Anterior cingulate cortex (tissue), 58 donors: ENCODE measurements around the gene PARVB.
A peak's percentile ranks its signal among the peaks of the same experiment; 100 is the strongest.
"Not testable (repeated sequence)": the region's sequence is repeated elsewhere in the genome, so short reads cannot be mapped to it uniquely, and the experiment has no call there.

ENCODE experiments used
- DNase-seq, 58 donors: peaks; one replicate each; lab custom pipeline; 2025; lab: John Stamatoyannopoulos, UW

Gene PARVB

GRCh38 chr22:44047891-44048301, 23.8 kb downstream of the PARVB start:
- no peak for DNase-seq

GRCh38 chr22:44049486-44050231, 25.6 kb downstream of the PARVB start:
- peak in 39 of 58 donors; percentile 17 to 84 (median 49) for DNase-seq

GRCh38 chr22:44050766-44051355, 26.8 kb downstream of the PARVB start:
- DNase-seq = peak in 2 of 58 donors; percentile 9 to 38

- no peak for DNase-seq
Observed at GRCh38 chr22:44051358-44051757, 27.3 kb downstream of the PARVB start.

GRCh38 chr22:44051961-44052360, 27.9 kb downstream of the PARVB start:
- peak in 2 of 58 donors; percentile 11 to 17 for DNase-seq

GRCh38 chr22:44055805-44056204, 31.7 kb downstream of the PARVB start:
- no peak for DNase-seq

GRCh38 chr22:44056649-44057048, 32.5 kb downstream of the PARVB start:
- not testable (repeated sequence) for DNase-seq

GRCh38 chr22:44057401-44057987, 33.4 kb downstream of the PARVB start:
- peak in 26 of 58 donors; percentile 5 to 63 (median 26) for DNase-seq

GRCh38 chr22:44063462-44064371, 39.6 kb downstream of the PARVB start:
- no peak for DNase-seq

- no peak for DNase-seq
Observed at GRCh38 chr22:44067033-44067432, 42.9 kb downstream of the PARVB start.

- DNase-seq = no peak
Observed at GRCh38 chr22:44067901-44068300, 43.8 kb downstream of the PARVB start.

- peak in 20 of 58 donors; percentile 8 to 68 (median 24) for DNase-seq
Observed at GRCh38 chr22:44068422-44069191, 44.5 kb downstream of the PARVB start.

GRCh38 chr22:44070029-44070428, 45.9 kb downstream of the PARVB start:
- no peak for DNase-seq

- DNase-seq = no peak
Observed at GRCh38 chr22:44071781-44072326, 47.8 kb downstream of the PARVB start.

- DNase-seq = peak in 5 of 58 donors; percentile 9 to 33 (median 16)
Observed at GRCh38 chr22:44074337-44074984, 50.4 kb downstream of the PARVB start.

GRCh38 chr22:44075022-44075421, 50.9 kb downstream of the PARVB start:
- DNase-seq = no peak

- DNase-seq = no peak
Observed at GRCh38 chr22:44075670-44076069, 51.6 kb downstream of the PARVB start.

GRCh38 chr22:44076825-44077224, 52.7 kb downstream of the PARVB start:
- DNase-seq = no peak
